Mesodermal cell (in vitro differentiated cells): ENCODE data around the gene SLC39A13.

Experiments used
- H3K27ac ChIP-seq: 2 replicates; pipeline ENCODE4 v1.7.0; 2013; ENCODE audit warnings: mild to moderate bottlenecking, low read depth, low read length, moderate library complexity; ENCODE audit not compliant: severe bottlenecking
- H3K36me3 ChIP-seq: 2 replicates; pipeline ENCODE4 v1.7.1; 2013; ENCODE audit warnings: mild to moderate bottlenecking, low read length, moderate library complexity; ENCODE audit not compliant: control insufficient read depth, insufficient read depth
- H3K4me1 ChIP-seq: one replicate; pipeline ENCODE4 v1.7.1; 2013; ENCODE audit warnings: mild to moderate bottlenecking, low read length; ENCODE audit not compliant: insufficient read depth, control insufficient read depth, poor library complexity, severe bottlenecking
- H3K4me3 ChIP-seq: 2 replicates; pipeline ENCODE4 v1.7.0; 2013; ENCODE audit warnings: low read length, control low read depth, mild to moderate bottlenecking; ENCODE audit not compliant: insufficient read depth, poor library complexity, severe bottlenecking; ENCODE audit errors: extremely low read depth
- H3K9me3 ChIP-seq: 2 replicates; pipeline ENCODE4 v1.7.1; 2013; ENCODE audit warnings: mild to moderate bottlenecking, low read length, moderate library complexity; ENCODE audit not compliant: control insufficient read depth
- WGBS, 2 experiments: methylation state at CpG; one replicate each; pipeline ENCODE4 v1.1.5; 2013; ENCODE audit warnings: missing lambda C conversion rate in 2 of 2; ENCODE audit not compliant: insufficient coverage in 2 of 2; 5-methylcytosine and 5-hydroxymethylcytosine counted together

The SLC39A13 gene

DNA sequence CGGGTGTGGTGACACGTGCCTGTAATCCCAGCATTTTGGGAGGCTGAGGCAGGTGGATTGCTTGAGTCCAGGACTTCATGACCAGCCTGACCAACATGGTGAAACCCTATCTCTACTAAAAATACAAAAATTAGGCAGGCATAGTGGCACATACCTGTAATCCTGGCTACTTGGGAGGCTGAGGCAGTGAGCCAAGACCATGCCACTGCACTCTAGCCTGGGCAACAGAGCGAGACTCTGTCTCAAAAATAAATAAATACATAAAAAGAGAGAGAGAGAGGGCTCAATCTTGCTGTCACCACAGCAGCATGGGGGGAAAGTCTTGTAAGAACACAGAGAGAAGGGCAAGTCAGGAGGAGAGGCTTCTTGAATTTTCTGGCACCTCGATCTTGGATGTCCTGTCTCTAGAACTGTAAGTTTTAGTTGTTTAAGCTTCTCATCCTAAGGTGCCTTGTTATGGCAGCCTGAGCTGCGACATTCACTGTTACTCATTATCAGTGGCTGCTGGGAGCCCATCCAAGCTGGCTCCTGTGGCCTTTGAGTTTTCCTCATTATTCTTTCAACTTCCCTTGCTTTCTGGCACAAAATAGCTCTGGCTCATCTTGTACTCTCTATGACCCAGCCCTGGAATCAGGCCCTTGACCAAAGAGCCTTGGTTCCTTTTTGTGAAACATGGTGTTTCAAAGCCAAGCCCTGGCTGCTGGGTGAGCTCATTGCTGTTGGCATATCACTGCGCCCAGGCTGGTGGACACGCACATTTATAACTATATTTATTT is 25.8 kb downstream of the SLC39A13 start:
- no peaks in the 10 kb centered on the region for H3K4me1 ChIP-seq
- no peak overlapping the region for H3K4me3 ChIP-seq
- WGBS, 2 experiments: 88 to 97% methylated on average over 5 to 6 of the region's 7 CpGs
- H3K27ac ChIP-seq: no peak overlapping the region
- H3K36me3 ChIP-seq: no peaks in the 10 kb centered on the region
- H3K9me3 ChIP-seq: no peaks in the 10 kb centered on the region

DNA sequence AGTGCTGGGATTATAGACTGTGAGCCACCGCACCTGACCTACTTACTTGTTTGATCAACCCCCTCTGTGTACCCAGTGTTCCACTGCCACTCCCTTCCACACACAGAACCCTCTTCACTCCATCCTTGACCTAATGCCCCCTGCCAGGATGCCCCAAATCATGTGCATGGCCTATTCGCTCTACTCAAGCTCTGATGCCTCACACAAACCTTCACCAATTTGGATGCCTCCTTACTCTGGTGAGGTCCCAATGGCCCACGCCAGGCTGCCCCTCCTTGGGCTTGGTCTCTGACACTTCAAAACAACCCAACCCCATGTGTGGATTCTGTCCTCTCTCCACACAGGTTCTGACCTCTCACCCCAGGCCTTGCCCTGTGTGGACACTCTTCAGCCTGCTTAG is 27.3 kb downstream of the SLC39A13 start:
- Histone ChIP-seq H3K27ac (no peak overlapping the region), H3K36me3 (no peaks in the 10 kb centered on the region), H3K9me3 (no peaks in the 10 kb centered on the region), H3K4me3 (no peak overlapping the region), H3K4me1 (no peaks in the 10 kb centered on the region)
- WGBS, 2 experiments: 96 to 100% methylated on average over 2 to 3 of the region's 3 CpGs

- 93 to 100% methylated on average over 3 of the region's 3 CpGs for WGBS, 2 experiments
- no peaks in the 10 kb centered on the region for H3K4me1 ChIP-seq
- H3K4me3 ChIP-seq: no peak overlapping the region
- no peak overlapping the region for H3K27ac ChIP-seq
- H3K9me3 ChIP-seq: no peaks in the 10 kb centered on the region
- no peaks in the 10 kb centered on the region for H3K36me3 ChIP-seq
Measured at GRCh38 chr11:47436726-47437125, 28.3 kb downstream of the SLC39A13 start.

- 96 to 97% methylated on average over 8 to 9 of the region's 11 CpGs for WGBS, 2 experiments
- no peaks in the 10 kb centered on the region for H3K9me3 ChIP-seq
- H3K36me3 ChIP-seq: no peaks in the 10 kb centered on the region
- H3K4me3 ChIP-seq: no peak overlapping the region
- no peaks in the 10 kb centered on the region for H3K4me1 ChIP-seq
- H3K27ac ChIP-seq: no peak overlapping the region
Measured at GRCh38 chr11:47437218-47437745, 28.9 kb downstream of the SLC39A13 start.

- H3K27ac ChIP-seq: no peak overlapping the region
- WGBS, 2 experiments: 89 to 93% methylated on average over 11 to 12 of the region's 16 CpGs
- no peaks in the 10 kb centered on the region for H3K4me1 ChIP-seq
- no peak overlapping the region for H3K4me3 ChIP-seq
- H3K36me3 ChIP-seq: no peaks in the 10 kb centered on the region
- no peaks in the 10 kb centered on the region for H3K9me3 ChIP-seq
Measured at GRCh38 chr11:47437746-47438418, 29.5 kb downstream of the SLC39A13 start.

DNA sequence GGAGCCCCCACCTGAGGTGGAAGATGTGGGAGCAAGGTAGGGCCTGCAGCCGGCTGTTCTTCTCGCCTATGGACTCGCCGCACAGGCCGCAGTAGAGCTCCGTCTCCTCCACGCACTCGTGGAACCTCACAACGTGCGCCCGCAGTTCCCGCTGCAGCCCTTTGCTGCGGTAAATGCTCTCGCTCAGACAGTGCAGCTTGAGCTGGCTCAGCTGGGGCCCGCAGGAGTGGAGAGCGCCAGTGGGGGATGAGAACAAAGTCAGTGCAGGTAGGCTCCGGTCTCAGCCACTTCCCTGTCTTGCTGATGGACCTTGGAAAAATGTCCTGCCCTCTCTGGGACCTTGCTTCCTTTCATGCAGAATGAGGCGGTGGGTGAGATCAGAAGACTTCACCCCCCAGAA is 30.3 kb downstream of the SLC39A13 start:
- 92 to 95% methylated on average over 17 to 18 of the region's 18 CpGs for WGBS, 2 experiments
- no peaks in the 10 kb centered on the region for H3K4me1 ChIP-seq
- no peak overlapping the region for H3K27ac ChIP-seq
- no peak overlapping the region for H3K4me3 ChIP-seq
- no peaks in the 10 kb centered on the region for H3K36me3 ChIP-seq
- H3K9me3 ChIP-seq: no peaks in the 10 kb centered on the region

DNA sequence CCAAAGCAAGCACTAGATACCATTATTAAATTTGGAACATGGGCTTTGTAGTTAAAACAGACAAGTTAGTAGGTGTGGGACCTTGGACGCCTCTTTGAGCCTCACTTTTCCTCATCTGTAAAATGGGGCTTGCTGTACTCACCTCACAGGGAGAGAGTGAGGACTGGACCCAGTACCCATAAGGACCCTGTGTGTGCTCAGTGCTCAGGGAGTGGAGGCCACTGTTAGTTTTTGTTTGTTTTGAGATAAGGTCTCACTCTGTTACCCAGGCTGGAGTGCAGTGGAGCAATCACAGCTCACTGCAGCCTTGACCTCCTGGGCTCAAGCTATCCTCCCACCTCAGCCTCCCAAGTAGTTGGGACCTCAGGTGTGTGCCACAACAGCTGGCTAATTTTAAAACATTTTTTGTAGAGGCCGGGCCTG is 31.7 kb downstream of the SLC39A13 start:
- no peak overlapping the region for H3K4me3 ChIP-seq
- WGBS, 2 experiments: 56 to 100% methylated on average over 1 to 2 of the region's 2 CpGs

DNA sequence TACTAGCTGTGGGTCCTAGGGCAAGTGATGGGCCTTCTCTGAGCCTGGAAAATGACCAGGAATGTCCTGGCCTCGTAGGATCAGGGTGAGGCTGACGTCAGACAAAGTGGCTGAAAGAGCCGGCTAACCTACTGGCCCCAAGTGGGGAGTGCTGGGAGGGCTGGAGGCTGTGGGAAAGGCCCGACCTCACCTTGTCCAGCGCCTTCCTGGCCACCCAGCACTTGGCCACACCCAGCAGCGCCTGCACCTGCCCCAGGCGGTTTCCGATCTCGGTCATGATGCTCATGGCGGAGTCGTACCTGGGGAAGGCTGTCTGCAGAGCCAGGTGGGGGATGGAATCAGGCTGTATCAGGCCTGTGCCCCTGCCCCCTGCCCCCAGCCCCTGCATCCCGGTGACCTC is 33.0 kb downstream of the SLC39A13 start:
- WGBS, 2 experiments: 97 to 98% methylated on average over 6 to 9 of the region's 12 CpGs
- H3K9me3 ChIP-seq: no peaks in the 10 kb centered on the region
- no peaks in the 10 kb centered on the region for H3K4me1 ChIP-seq
- H3K36me3 ChIP-seq: no peaks in the 10 kb centered on the region
- H3K27ac ChIP-seq: no peak overlapping the region
- no peak overlapping the region for H3K4me3 ChIP-seq

More for the DNA sequence above, 31.7 kb downstream of the SLC39A13 start:
- no peaks in the 10 kb centered on the region for H3K9me3 ChIP-seq
- no peaks in the 10 kb centered on the region for H3K4me1 ChIP-seq
- H3K27ac ChIP-seq: no peak overlapping the region
- no peaks in the 10 kb centered on the region for H3K36me3 ChIP-seq

DNA sequence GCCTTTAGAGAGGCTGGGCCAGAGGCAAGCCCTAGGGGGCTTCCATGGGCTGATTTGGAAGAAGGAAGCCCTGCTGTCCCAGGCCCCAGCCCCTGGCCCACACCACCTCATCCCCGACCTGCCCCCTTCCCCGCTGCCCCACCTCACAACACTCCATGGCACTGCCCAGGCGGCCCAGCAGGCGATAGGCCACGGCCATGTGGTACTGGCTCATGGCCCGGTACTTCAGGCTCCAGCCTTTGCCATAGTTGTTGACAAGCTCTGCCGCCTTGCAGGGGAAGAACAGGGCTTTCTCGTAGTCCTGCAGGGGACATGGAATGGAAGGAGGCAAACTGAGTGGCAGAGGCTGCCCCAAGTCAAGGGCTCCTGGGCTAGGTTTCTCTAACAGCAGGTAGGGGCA is 34.1 kb downstream of the SLC39A13 start:
- Histone ChIP-seq H3K4me1 (no peaks in the 10 kb centered on the region), H3K9me3 (no peaks in the 10 kb centered on the region), H3K27ac (no peak overlapping the region), H3K36me3 (no peaks in the 10 kb centered on the region), H3K4me3 (no peak overlapping the region)
- 84 to 93% methylated on average over 7 to 8 of the region's 8 CpGs for WGBS, 2 experiments

GRCh38 chr11:47443028-47443700 is 34.8 kb downstream of the SLC39A13 start:
- H3K27ac ChIP-seq: no peak overlapping the region
- WGBS, 2 experiments: 88 to 90% methylated on average over 9 to 11 of the region's 12 CpGs
- no peak overlapping the region for H3K4me3 ChIP-seq

More at GRCh38 chr11:47443028-47443700, 34.8 kb downstream of the SLC39A13 start:
- H3K9me3 ChIP-seq: no peaks in the 10 kb centered on the region
- no peaks in the 10 kb centered on the region for H3K36me3 ChIP-seq
- no peaks in the 10 kb centered on the region for H3K4me1 ChIP-seq
